ENCODE measurements around the gene EPHB1. TPM values are rescaled to one million over a fixed set of nuclear protein-coding genes. Genes with fewer than 3 reads are reported as not detected.
"Not testable (repeated sequence)": the region's sequence is repeated elsewhere in the genome, so short reads cannot be mapped to it uniquely, and the experiment has no call there.

Gene EPHB1
- total RNA-seq, 1 donor from 2014 or later, result 0.43 TPM

DNA sequence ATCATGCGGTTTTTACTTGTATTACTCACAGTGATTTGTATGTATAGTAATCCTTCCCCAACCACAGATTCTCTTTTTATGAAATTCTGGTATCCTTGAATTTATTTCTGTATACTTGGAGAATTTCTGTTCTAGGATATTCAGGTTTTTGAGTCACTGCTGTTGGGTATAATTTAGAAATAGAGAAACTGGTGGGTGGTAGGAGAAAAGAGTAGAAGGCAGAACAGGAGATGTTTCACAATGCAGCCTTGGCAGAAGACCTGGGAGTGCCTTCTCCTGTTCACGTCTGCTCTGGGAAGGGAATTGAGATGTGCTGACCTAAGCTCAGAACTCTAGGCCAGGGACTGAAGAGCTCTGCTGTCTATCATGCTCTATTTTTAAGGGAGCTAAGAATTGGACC is 193.6 kb downstream of the EPHB1 start:
- intact Hi-C loops (cut with micrococcal nuclease), result no loop called here

DNA sequence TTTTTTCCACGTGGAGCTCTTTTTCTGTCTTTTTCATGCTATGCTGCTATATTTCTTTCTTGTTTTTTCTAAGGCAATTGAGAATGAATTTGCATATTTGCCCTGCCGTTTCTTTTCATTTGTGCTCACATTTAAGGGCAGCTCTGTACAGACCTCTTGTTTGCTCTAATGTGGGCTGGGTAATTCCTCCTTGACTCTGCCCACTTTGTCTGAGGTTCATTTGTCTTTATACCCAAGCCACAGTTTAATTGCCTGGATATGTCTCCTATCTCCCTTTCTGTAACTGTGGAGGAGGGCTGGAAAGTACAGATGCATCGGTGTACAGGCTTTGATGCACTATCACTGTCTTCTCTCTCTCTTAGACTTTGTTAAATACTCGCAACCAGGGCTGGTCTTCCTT is 195.9 kb downstream of the EPHB1 start:
- intact Hi-C loops (cut with micrococcal nuclease), result no loop called here

DNA sequence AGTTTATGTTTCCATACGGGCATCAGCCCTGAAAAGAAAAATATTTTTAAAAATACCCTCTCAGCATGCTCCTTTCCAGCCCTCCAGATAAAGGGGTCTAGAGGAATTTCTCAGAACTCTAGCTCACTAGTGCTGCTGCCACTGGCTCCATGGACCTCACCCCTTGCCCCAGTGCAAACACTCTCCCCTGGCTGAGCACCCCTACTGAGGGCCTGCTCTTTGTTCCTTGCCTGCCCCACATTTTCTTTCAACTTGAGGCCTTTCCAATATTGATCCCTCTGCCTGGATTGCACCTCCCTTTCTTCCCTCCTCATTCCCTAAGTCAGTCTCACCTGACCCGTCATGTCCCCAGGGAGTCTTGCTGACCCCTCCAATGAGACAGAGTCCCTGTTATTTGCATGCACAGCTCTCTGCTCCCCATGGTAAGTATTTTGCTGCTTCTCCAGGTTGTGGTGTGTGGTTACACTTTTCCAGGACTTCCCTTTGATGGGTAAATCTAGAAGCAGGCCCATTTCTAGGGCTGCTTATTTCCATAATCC is 196.5 kb downstream of the EPHB1 start:
- intact Hi-C loops (cut with micrococcal nuclease), result no loop called here

DNA sequence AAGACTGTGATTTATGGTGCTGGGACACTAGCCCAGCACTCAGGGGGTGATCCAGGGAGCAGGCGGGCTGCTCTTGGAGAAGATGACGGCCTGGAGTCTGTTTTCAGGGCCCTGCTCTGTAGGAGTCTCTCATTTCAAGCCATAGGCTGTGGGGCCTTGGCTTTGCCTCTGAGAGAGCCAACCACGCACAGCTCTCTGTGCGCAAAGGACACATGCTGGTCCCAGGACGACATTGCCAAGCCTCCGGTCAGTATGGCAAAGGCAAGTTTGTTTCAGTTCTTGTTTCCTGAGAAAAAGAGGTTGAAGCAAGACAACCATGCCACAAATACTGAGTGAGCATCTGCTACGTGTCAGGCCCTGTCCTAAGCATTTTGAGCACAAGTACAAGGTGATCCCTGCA is 197.1 kb downstream of the EPHB1 start:
- intact Hi-C loops (cut with micrococcal nuclease), result no loop called here

DNA sequence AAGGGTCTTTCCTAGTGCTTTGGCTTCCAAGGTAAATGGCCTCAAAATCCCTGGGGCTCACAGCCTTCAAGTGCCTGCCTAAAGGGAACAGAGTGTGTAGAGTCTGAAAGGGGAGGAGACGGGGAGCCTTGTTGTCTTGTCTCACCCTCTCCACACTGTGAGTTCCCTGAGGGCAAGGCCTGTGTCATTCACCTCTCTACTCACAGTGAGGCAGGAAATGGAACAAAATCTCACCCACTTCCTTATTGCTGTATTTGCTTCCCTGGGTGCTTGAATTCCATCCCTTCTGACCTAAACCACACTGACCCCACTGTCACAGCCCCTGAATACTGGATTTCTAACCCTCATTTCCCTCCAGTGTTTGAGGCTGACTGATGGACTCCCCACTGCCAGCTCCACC is 197.5 kb downstream of the EPHB1 start:
- intact Hi-C loops (cut with micrococcal nuclease), result no loop called here

DNA sequence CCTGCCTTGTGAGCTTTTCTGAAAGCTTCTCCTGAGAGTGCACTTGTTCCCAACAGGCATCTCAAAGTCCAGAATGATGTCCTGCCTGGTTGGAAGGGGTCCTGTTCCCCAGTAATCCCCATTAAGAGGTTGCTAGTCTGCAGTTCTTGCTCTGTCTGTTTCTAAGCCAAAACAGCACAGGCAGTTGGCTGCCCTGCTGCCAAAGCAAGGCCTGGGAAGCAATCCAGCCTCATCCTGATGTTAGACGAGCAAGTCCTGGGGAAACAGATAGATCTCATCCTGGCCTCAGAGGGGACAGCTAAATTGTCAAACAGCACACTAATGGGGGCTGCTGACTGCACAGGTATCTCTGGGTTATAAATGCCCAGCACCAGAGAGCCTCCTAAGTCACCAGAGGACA is 198.0 kb downstream of the EPHB1 start:
- intact Hi-C loops (cut with micrococcal nuclease), result no loop called here

DNA sequence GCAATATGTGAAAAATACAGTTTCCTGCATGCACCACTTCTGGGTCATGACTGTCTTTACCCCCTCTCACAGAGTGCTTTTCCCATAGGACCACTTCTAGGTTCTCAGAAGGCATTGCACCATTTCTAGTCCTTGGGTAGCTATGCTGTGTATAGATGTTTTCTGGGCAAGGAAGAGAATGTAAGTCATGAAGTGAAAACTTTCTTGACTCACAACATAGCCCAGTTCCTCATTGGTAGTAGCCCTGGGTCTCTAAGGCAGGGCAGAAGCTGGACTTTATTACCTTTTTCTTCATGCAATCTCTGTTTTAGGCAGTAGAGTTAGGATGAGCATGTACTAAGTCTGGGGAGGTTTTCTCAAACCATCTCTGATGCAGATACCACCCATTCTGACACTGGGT is 203.1 kb downstream of the EPHB1 start:
- intact Hi-C loops (cut with micrococcal nuclease), result no loop called here

DNA sequence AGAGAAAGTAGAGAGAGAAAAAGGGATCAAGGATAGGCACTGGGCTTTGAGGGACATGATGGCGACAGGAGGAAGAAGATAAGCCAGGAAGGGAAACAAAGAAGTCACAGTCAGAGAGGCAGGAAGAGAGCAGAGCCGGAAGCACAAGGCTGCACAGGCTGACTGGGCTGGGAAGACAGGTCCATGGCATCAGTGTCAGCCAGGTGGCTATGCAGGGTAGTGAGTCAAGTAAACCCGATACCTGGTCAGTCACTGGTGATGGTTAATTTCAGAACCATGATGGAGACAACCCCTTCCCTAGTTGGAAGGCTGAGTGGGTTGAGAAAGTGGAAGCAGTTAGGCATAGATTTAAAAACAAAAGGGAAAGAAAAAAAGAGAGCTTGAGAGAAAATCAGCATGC is 203.8 kb downstream of the EPHB1 start:
- intact Hi-C loops (cut with micrococcal nuclease), result no loop called here

DNA sequence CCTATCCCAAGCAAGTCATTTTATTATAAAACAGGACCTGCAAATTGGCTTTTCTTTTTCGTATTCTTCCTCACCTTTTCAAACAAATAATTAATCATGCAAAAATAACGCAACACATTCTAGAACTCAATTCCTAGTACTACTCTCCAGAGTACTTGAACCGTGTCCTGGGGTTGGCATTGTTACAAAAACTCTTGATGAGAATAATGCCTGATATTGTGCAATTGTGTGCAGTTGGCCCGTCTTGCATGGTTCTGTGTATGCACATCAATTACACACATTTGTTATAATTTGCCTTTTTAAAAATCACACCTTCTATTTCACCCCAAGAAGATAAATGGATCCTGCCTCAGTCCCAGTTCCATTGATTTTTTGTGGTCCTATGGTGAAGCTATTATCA is 205.4 kb downstream of the EPHB1 start:
- intact Hi-C loops (cut with micrococcal nuclease), result no loop called here

DNA sequence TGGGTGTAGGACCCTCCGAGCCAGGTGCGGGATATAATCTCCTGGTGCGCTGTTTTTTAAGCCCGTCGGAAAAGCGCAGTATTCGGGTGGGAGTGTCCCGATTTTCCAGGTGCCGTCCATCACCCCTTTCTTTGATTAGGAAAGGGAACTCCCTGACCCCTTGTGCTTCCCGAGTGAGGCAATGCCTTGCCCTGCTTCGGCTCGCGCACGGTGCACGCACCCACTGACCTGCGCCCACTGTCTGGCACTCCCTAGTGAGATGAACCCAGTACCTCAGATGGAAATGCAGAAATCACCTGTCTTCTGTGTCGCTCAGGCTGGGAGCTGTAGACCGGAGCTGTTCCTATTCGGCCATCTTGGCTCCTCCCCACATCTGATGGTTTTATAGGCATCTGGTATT is 210.6 kb downstream of the EPHB1 start:
- intact Hi-C loops (cut with micrococcal nuclease), result not testable (repeated sequence)

DNA sequence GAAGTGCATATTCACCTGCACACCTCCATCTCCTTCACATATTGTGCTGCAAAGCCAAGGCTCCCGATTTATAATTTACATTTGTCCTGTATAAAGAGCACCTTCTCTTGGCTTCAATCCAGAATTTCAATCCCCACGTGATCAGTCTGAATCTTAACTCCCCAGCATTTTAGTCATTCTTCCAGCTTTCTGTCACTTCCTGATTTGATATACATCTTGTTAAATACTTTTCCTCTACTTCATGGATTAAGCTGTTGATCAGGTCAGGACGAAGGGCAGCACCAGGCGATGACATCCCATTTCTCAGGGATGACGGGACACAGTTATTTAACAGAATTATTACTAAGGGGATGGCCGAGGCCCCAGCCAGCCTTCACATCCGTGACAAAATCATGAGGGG is 212.5 kb downstream of the EPHB1 start:
- intact Hi-C loops (cut with micrococcal nuclease), result no loop called here

DNA sequence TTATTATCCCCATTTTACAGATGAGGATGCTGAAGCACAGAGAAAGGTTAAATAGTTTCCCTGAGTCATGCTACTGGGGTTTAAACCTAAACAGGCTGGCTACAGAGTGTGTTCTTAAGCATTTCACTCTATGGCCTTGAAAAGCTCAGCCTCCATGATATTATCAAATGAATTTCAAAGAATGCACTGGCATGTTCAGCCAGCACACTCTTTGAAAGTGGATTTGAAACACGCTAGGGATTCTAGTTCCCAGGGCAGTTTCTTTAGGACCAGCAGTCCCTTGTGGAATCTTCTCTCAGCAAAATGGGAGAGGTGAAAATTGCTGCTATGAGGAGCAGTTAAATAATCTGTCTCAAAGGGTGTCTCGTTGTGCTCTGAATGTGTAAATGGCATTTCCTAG is 213.3 kb downstream of the EPHB1 start:
- intact Hi-C loops (cut with micrococcal nuclease), result no loop called here

DNA sequence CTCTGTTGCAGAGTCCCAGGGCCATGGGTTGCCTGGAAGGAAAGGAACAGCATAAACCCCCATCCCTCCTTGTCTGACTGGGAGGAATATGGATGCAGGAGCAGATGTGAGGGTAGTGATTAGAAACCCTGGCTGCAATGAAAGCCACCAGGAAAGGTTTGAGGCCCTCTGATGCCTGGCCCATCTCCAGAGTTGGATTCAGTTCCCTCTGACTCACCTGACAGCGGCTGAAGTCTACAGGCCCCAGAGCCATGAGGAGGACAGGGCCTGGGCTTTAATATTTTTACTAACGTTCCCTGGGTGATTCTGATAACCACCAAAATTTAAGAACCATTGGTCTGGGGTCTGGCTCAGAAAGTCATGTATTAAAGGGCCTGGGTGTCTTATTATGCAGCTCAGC is 214.0 kb downstream of the EPHB1 start:
- intact Hi-C loops (cut with micrococcal nuclease), result no loop called here

DNA sequence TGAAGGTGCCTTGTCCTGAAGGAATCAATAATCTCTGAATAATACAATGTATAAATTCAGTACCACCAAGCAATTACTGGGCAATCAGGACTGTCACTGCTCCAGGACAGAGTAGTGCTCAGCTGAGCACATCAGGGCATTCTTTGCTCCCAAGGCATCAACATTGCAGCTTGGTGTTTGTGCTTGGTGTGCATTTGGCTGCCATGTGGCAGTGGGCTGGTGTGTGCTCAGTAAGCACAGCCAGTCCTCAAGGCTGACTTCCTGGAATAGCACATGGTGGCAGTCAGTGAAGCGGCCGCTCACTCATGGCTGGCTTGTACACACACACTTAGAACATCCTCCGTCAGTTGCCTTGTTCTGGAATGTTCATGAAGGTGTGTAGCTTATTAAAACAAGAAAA is 217.0 kb downstream of the EPHB1 start:
- intact Hi-C loops (cut with micrococcal nuclease), result no loop called here

DNA sequence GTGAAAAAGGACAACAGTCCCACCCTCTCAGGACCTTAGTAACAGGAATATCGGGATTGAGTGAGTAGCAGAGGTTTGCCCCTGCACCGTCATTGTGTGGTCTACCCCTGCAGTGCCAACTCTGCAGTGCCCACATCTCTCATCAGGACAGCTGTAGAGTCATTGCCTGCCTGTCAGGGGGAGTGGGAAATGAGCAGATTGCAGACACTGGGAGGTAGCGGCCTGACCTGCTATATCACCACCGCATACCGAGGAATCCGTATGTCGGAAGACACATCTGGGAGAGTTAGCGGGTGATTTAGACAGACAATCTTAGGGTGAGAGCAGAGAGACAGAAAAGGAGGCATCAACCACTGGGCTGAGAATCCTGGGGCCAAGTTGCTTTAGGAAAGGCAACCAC is 218.1 kb downstream of the EPHB1 start:
- intact Hi-C loops (cut with micrococcal nuclease), result no loop called here

DNA sequence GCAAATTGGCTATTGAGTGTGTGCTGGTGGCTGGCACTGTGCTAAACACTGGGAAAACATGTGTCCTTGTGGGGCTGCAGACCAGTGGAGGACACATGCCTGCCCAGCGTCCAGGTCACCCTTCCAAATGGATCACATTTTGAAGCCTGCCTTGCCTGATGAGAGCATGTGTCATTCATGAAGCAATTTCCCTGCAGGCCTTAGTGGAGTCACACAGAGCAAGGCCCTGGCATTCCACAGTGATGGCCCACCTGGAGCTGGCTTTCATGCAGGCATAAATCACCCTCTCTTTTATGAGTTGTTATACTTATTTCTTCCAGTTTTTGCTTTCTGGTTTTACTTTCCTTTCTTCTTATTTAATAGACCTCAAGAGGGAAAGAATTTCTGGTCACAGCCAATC is 219.5 kb downstream of the EPHB1 start:
- intact Hi-C loops (cut with micrococcal nuclease), result no loop called here

DNA sequence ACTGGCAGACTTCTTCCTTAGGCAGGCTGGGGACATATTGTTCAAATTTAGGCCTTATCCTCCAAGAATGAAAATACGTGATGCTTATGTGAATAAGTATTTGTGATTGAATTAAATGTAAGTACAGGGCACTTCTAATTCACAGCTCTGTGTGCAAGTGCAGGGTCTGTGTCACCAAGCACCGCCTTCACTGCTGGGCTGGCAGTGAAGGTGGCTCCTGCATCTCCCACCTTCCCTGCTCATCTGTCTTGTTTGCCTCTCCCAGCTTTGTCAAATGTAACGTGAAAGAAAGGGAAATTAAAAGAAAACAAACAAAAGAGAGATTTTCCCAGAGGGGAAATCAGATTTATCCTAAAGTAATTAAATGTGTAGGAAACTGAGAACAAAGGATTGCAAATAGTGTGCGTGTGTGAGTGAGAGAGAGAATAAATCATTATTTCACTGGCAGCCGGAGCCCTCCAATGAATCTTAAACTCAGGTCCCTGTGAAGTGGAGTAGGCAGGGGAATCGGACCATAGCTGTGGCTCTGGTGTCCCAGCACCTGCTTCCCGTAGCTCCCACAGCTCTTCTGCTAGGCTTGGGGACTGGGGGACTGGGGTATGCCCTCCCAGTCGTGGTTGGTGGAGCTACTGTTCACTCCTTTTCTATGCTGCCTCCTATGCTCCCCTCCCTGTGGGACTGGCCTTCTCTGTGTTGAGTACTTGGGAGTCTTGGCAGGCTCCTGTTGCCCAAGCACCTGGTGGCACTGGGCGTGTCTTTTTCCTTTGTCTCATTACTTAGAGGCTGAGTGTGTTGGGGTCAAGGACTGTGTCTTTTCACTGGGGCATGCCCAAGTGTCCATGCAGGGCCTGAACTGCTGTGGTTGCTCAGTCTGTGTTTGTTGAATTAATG is 222.2 kb downstream of the EPHB1 start:
- intact Hi-C loops (cut with micrococcal nuclease), result no loop called here

DNA sequence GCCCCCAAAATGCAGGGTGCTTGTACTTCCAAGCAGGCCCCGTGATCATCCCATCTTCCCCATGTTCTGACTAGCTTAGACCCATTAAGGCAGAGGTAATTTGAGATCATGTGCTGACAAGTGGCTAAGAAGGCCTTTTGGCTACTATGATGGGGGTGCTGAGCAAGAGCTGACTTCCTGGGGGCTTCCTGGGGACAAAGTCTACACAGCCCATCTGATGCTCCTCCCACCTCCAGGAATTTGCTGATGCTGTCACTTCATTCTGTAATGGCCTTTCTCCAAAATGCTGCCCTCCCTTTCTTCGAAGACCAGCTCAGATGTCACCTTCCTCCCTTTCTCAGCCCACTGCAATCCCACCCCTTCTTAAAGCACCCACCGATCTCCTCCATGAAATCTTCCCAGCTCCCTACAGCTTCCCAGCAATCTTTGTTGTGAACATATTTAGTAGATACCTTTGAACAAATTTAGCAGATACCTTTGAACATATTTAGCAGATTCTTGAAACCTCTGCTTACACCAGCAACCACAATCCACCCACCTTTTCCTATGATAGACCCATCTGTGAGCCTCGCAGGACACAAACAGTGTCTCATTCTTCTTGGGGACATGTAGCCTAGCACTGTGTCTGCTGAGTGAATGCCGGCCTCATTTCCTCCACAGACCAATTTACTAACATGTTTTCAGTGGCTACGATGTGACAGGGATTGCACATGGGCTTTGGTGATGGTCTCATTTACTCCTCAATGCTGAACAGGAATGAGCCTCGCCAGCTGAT is 223.3 kb downstream of the EPHB1 start:
- intact Hi-C loops (cut with micrococcal nuclease), result no loop called here

DNA sequence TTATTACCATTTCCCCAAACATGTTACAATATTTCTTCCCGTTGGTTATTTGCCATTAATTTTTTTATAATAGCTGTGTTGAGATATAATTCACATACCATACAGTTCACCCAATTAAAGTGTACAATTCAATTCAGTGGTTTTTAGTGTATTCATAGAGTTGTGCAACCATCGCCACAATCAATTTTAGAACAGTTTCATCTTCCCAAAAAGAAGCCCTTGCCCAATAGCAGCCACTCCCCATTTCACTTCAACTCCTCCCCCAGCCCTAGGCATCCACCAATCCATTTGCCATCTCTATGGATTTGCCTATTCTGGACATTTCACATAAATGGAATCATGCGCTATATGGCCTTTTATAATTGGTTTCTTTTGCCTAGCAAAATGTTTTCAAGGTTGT is 225.1 kb downstream of the EPHB1 start:
- intact Hi-C loops (cut with micrococcal nuclease), result no loop called here

DNA sequence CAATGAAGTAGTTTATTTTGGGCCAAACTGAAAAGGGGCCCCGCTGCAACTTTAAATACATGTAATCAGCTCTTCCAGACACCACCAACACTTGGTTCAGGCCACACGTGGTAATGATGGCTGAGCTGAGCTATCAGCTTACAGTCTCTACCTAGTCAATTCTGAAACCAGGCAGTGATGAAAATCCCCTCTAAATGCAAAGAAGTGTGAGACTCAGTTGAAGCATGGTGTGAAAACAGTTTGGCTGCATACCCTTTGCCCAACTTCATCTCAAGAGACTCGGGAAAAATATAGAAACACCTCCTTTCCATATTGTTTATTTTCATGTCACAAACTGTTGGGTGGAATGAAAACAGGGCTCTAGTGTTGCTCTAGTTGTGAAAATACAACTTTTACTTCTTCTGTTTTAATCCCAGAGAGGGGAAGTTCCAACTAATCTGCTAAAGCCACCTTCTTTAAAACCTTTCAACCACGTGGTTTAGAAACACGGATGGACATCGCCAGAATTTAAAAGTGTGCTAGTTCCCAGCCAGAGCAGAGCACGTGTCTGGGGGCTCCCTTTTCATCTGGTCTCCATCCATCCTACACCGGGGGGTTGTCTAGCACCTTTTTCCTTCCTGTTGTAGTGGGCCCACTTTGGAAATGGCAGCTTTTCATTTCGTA is 229.1 kb downstream of the EPHB1 start:
- intact Hi-C loops (cut with micrococcal nuclease), result no loop called here

DNA sequence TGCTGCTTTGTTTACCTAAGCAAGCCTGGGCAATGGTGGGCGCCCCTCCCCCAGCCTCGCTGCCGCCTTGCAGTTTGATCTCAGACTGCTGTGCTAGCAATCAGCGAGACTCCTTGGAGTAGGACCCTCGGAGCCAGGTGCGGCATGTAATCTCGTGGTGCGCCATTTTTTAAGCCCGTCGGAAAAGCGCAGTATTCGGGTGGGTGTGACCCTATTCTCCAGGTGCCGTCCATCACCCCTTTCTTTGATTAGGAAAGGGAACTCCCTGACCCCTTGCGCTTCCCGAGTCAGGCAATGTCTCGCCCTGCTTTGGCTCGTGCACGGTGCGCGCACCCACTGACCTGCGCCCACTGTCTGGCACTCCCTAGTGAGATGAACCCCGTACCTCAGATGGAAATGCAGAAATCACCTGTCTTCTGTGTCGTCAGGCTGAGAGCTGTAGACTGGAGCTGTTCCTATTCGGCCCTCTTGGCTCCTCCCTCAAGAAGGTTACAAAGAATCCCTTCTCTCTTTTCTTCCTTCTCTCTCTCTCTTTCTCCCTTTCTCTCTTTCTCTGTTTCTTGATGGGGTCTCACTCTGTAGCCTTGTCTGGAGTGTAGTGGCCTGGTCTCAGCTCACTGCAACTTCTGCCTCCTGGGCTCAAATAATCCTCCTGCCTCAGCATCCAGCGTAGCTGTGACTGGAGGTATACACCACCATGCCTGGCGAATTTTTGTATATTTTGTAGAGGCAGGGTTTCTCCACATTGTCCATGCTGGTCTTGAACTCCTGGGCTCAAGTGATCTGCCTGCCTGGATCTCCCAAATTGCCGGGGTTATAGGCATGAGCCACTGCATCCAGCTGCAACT is 235.9 kb downstream of the EPHB1 start:
- intact Hi-C loops (cut with micrococcal nuclease), result not testable (repeated sequence)
